Measurements from ENCODE around the gene ERVV-1.

DNA sequence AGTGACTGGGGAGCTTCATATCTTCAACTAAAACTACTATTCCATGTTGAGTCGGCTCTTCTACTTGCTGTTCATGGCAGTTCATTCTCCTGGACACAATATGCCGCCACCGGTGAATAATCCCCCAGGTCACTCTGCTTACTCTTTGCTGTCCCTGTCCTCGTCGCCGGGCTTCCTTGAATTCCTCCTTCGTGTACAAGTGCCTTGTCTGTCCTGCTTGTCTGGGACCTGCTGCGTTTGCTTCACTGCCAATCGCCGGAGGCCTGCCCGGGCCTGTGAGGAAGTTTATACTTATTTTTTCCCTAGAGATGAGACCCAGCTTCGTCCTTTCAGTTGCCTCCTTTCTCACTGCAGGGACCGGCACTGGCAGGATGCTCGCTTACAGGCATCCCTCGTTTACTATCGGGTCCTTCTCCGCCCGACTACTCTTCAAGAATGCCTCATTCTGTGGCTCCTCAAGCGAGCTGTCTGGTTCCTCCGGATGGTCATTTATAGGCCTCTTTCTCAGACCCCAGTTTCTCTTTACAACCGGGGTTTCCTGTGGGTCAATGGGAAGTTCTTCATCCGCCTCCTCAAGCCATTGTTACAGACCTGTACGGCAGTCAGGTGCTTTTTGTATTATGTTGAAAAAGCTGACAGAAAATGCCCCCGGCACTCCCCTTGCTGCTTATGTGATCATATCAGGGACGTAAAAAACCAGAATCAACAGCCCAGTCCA lies 5.5 kb upstream of the ERVV-1 start:
- TF ChIP-seq, protein P1, sequence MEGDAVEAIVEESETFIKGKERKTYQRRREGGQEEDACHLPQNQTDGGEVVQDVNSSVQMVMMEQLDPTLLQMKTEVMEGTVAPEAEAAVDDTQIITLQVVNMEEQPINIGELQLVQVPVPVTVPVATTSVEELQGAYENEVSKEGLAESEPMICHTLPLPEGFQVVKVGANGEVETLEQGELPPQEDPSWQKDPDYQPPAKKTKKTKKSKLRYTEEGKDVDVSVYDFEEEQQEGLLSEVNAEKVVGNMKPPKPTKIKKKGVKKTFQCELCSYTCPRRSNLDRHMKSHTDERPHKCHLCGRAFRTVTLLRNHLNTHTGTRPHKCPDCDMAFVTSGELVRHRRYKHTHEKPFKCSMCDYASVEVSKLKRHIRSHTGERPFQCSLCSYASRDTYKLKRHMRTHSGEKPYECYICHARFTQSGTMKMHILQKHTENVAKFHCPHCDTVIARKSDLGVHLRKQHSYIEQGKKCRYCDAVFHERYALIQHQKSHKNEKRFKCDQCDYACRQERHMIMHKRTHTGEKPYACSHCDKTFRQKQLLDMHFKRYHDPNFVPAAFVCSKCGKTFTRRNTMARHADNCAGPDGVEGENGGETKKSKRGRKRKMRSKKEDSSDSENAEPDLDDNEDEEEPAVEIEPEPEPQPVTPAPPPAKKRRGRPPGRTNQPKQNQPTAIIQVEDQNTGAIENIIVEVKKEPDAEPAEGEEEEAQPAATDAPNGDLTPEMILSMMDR (IDR thresholded peaks at IDR 0.05), result no peak
- no peak for TF ChIP-seq CHD2 (IDR thresholded peaks at IDR 0.05; ENCODE audit: low read length, partially characterized antibody)

Data from SK-N-SH (cell line).